DND-41 (cell line): ENCODE measurements around the gene PLVAP.

Source experiments
- EZH2 ChIP-seq: IDR thresholded peaks from 3 replicates; pipeline ENCODE4 v1.6.1; 2012; ENCODE audit warnings: borderline replicate concordance, low read depth, mild to moderate bottlenecking, moderate library complexity, low read length, inconsistent platforms; ENCODE audit not compliant: severe bottlenecking
- TF ChIP-seq, protein P1 (sequence below): IDR thresholded peaks from 2 replicates; pipeline ENCODE4 v1.5.1; 2012; ENCODE audit warnings: borderline replicate concordance, low read length, moderate library complexity, mild to moderate bottlenecking; ENCODE audit not compliant: poor library complexity, severe bottlenecking; ENCODE audit errors: extremely low read depth

DNA sequence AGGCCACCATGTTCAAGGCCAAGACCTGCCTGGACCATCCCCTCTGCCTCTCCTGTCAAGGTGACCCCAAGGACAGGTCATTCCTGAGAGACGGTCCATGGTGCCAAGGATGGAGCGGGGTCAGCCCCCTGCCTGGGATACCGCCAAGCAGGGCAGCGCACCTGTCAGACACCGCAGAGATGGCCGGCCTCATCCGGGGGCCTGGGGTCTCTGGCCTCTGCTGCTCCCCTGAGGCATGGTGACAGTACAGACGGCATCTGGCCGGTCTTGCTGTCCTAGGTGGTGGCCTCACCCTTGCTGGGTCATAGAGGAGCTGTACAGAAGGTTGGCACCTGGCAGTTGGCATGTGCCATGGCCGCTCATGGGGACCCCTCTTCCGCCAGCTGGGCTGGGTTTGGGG, 56.7 kb downstream of the PLVAP start:
- TF ChIP-seq, protein P1, sequence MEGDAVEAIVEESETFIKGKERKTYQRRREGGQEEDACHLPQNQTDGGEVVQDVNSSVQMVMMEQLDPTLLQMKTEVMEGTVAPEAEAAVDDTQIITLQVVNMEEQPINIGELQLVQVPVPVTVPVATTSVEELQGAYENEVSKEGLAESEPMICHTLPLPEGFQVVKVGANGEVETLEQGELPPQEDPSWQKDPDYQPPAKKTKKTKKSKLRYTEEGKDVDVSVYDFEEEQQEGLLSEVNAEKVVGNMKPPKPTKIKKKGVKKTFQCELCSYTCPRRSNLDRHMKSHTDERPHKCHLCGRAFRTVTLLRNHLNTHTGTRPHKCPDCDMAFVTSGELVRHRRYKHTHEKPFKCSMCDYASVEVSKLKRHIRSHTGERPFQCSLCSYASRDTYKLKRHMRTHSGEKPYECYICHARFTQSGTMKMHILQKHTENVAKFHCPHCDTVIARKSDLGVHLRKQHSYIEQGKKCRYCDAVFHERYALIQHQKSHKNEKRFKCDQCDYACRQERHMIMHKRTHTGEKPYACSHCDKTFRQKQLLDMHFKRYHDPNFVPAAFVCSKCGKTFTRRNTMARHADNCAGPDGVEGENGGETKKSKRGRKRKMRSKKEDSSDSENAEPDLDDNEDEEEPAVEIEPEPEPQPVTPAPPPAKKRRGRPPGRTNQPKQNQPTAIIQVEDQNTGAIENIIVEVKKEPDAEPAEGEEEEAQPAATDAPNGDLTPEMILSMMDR = no peak
- TF ChIP-seq EZH2 = no peak
